GM12874 (cell line): Measurements from ENCODE around the gene CAMK2A.

ENCODE experiments used
- TF ChIP-seq, protein P1 (sequence below): IDR thresholded peaks from 2 replicates; pipeline ENCODE4 v1.5.1; 2011; ENCODE audit warnings: low read depth, mild to moderate bottlenecking, control low read depth, low read length, moderate library complexity; ENCODE audit not compliant: insufficient read depth

The CAMK2A gene

DNA sequence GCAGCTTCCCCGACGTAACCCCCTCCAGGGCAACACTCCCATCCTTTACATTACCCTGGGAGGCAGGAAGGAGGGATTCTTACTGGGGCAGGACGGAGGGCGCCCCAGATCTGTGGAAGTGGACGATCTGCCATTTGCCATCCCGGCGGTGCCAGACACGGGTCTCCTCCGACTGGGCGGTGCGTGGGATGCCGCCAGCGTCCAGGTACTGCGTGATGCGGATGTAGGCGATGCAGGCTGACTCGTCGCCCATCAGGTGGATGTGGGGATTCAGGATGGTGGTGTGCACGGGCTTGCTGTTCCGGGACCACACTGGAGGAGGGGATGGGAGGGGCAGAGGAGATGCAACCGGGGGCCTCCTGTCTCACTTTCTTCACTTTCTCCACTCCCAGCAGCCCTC, 66.7 kb downstream of the CAMK2A start:
- TF ChIP-seq, protein P1, sequence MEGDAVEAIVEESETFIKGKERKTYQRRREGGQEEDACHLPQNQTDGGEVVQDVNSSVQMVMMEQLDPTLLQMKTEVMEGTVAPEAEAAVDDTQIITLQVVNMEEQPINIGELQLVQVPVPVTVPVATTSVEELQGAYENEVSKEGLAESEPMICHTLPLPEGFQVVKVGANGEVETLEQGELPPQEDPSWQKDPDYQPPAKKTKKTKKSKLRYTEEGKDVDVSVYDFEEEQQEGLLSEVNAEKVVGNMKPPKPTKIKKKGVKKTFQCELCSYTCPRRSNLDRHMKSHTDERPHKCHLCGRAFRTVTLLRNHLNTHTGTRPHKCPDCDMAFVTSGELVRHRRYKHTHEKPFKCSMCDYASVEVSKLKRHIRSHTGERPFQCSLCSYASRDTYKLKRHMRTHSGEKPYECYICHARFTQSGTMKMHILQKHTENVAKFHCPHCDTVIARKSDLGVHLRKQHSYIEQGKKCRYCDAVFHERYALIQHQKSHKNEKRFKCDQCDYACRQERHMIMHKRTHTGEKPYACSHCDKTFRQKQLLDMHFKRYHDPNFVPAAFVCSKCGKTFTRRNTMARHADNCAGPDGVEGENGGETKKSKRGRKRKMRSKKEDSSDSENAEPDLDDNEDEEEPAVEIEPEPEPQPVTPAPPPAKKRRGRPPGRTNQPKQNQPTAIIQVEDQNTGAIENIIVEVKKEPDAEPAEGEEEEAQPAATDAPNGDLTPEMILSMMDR, result no peak

DNA sequence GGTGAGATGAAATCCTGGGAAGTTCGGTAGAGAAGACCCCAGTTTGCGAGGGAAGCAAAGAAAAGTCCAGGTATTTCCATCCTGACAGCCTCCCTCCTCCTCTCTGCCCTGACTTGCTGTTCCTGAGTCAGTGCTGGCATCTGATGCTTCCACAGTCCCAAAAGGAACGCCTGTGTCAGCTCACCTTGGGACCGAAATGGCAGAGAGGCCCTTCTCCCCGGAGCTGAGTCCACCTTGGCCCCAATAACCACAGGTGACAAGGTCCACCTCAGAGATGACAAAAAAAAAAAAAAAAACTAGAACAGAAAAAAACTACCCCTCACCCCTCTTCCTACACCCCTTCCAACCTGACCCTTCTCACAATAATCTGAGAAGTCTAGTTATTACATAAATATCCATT, 68.1 kb downstream of the CAMK2A start:
- TF ChIP-seq, protein P1, result no peak

DNA sequence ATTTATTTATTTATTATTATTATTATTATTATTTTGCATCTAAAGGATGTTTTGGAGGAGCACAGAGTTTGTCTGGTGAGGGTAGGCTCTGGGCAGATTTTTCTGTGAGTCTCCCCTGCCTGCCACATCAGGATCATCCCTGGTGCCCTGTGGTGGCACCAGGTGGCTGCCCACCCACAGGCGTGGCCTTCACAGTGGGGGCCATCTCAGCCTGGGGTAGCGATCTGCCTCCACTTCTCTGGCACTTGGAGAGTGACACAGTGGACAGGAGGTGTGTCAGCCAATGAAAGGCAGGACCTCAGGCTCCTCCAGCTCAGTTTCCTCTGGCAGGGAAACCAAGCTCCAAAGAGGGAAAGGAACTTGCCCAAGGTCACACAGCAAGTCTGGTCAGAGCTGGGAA, 69.7 kb downstream of the CAMK2A start:
- TF ChIP-seq, protein P1, result no peak

DNA sequence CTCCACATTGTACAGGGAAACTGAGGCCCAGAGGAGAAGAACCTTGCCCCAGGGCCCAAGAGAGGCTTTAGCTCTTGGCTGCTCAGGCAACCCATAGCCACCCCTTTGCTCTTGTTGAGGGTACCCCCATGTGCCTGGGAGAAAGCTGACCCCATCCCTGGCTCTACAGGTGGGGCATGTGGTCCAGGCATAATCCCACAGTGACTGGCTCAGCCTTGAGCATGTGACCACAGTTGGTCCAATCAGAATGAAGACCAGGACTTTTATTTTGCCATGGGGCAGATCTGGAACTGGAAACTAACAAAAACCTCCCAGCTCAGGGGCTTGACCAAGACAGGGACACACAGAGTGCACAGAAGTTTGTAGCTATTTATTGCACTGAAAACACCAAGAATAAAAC, 70.4 kb downstream of the CAMK2A start:
- TF ChIP-seq, protein P1, result no peak

DNA sequence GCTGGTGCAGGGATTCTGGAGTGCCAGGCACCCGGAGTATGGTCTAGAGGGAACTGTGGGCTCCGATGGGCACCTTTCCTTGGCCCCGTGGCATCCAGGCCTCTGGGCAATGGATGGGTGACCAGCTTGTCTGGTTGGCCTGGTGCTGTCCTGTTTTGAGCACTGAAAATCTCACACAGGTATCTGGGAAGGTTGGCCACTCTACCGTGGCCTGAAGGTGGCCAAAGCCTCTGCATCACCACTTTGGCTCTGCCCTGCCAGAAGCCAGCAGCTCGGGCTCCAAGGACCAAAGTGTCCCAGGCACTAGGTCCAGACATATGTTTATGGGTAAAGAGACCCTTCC, 70.9 kb downstream of the CAMK2A start:
- TF ChIP-seq, protein P1, result no peak

DNA sequence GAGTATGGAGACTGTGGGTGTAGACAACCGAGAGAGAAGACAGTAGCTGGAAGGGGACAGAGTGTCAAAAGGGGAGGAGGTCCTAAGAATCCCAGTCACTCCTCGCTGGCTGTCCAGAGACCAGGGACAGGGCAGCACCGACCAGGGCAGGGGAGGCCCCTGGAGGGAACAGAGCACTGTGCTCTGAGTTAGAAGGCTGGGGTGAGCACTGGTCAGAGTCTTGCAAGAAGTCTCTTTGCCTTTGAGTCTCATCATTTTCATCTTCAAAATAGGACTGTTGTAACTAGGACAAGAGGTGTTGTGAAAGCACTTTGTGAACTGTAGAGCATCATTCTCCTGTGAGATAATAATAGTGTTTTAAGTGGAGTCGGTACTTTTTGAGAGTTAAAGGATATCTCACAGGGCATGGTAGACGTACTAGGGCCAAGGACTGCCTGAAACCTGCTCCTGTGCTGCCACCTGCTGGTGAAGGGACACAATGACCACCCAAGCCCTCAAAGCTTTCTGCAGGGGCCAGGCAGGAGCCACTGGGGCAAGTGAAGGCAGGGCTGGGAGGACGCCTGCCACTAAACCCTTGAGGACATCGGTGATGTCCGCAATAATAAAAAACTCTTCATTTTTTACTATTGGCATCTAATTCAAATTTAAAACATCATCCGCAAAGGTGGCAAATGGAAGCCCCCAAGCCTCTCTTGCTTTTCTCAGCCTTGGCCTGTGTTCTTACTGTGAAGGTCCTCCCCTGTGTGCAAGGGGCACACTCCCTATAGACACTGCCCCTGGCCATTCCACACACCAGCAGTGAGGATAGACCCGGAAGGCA, 71.5 kb downstream of the CAMK2A start:
- TF ChIP-seq, protein P1, result peak; percentile 88

DNA sequence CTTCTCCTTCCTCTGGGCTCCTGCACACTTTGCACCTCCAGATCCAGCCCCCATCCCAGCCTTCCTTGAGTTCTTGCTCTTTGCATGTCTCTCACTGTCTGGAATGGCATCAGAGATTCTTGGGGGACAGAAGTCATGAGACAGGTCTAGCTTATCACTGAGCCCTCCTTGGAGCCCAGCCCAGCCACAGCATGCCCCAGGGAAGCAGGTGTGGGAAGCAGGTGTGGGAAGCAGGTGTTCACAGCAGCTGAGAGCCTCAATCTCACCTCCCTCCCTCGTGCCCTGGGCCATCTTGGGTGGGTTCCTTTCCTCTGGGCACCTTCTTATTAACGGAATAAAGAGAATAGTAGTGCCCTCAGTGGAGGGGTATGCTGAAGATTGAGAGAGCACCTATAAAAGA, 72.5 kb downstream of the CAMK2A start:
- TF ChIP-seq, protein P1, result no peak
